Prostate gland (tissue), 2 donors: Measurements from ENCODE around the gene RABL2B.

Experiments
- POLR2A ChIP-seq: fragments of 450-650 bp; IDR thresholded peaks from one replicate; pipeline ENCODE4 v1.6.1; 2016; ENCODE audit warnings: antibody characterized with exemption, mild to moderate bottlenecking
- POLR2AphosphoS5 ChIP-seq: sonication (generic); formaldehyde crosslinking; IDR thresholded peaks from one replicate; pipeline ENCODE4 v1.6.1; 2017; ENCODE audit warnings: antibody characterized with exemption
- TF ChIP-seq, protein P1 (sequence below), 4 experiments: fragments of 200-600 bp in 2 of 4; fragments of 450-650 bp in 2 of 4; sonication (generic) in 2 of 4; IDR thresholded peaks; 1 replicate in 3 of 4; 2 replicates in 1 of 4; pipeline ENCODE4 v1.5.1; 2016 to 2019; ENCODE audit warnings: antibody characterized with exemption in 4 of 4, mild to moderate bottlenecking in 2 of 4, moderate library complexity in 2 of 4

GRCh38 chr22:50738649-50739227, 44.7 kb downstream of the RABL2B start:
- TF ChIP-seq, protein P1, sequence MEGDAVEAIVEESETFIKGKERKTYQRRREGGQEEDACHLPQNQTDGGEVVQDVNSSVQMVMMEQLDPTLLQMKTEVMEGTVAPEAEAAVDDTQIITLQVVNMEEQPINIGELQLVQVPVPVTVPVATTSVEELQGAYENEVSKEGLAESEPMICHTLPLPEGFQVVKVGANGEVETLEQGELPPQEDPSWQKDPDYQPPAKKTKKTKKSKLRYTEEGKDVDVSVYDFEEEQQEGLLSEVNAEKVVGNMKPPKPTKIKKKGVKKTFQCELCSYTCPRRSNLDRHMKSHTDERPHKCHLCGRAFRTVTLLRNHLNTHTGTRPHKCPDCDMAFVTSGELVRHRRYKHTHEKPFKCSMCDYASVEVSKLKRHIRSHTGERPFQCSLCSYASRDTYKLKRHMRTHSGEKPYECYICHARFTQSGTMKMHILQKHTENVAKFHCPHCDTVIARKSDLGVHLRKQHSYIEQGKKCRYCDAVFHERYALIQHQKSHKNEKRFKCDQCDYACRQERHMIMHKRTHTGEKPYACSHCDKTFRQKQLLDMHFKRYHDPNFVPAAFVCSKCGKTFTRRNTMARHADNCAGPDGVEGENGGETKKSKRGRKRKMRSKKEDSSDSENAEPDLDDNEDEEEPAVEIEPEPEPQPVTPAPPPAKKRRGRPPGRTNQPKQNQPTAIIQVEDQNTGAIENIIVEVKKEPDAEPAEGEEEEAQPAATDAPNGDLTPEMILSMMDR (IDR thresholded peaks at IDR 0.05) = no peak
- TF ChIP-seq POLR2A = no peak
- TF ChIP-seq POLR2AphosphoS5 = no peak
